HG03025 (cell line): ENCODE data around the gene SCART1.
"Not testable (repeated sequence)": the region's sequence is repeated elsewhere in the genome, so short reads cannot be mapped to it uniquely, and the experiment has no call there.

Source experiments
- ATAC-seq: cut with Tn5 transposase; IDR thresholded peaks from one replicate; pipeline ENCODE4 v1.9.1; 2021; ENCODE audit warnings: mild to moderate bottlenecking, moderate library complexity; ENCODE audit not compliant: unreplicated experiment, low FRiP score

The SCART1 gene

DNA sequence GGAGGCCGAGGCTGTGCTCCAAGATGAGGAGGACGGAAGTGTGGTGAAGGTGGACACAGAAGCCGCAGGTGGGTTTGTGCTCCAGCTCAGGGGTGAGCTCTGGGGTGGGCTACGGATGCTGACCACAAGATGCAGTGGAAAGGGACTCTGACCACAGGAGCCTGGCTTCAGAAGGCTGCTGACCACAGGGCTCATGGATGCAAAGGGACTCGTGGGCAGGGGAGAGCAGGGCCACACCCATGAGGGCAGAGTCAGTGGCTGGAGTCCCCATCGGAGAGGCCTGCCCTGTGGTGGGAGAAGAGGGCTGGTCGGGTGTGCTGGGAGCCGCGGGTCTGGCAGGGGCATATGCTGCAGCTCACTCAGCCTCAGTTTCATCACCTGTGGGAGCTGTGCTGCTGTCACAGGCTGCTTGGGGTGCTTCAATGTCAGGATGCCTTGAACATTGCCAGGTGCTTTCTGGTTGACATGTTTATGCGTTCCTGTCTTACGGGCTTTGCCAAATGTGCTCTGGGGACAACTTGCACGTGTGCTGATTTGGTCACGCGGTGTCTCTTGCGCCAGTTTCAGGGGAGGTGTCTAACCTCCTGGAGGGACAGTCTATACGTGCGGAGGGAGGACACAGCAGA lies 13.7 kb downstream of the SCART1 start:
- no peak for ATAC-seq

DNA sequence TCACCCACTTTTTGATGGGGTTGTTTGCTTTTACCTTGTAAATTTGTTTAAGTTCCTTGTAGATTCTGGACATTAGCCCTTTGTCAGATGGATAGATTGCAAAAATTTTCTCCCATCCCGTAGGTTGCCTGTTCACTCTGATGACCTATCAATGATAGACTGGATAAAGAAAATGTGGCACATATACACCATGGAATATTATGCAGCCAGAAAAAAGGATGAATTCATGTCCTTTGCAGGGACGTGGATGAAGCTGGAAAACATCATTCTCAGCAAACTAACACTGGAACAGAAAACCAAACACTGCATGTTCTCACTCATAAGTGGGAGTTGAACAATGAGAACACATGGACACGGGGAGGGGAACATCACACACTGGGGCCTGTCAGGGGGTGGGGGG lies 15.5 kb downstream of the SCART1 start:
- ATAC-seq = not testable (repeated sequence)

DNA sequence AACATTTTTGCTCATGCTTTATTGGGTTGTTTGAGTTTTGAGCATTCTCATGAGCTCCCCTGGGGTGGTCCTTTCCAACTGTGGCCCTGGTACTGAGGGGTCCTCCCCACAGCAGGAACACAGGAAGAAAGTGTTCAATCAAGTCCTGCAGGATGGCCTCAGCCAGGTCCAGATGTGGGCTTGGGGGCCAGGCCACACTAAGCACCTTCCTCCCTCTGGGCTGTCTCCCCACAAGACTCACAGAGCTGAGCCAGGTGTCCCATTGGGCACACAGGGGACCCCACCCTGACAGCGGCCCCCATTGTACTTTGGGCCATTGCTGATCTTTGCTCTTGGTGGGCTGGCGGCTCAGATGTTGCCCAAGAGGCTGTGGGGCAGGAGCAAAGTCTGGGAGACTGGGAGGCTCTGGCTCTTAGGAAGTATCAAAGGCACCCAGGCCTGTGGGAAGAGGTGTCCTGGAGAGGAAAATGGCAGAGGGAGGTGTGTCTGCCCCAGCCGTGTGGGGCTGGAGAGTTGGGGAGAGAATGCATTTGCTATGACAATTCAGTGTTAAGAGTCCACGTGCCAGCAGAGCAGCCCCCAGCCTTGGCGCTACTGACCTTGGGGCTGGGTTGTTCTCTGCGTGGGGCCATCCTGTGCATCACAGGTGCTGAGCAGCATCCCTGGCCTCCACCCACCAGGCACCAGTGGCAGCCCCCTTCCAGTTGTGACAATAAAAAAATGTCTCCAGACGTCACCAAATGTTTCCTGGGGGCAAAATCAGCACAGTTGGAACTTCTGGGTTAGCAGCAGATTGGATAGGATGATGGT lies 17.8 kb downstream of the SCART1 start:
- ATAC-seq = no peak

DNA sequence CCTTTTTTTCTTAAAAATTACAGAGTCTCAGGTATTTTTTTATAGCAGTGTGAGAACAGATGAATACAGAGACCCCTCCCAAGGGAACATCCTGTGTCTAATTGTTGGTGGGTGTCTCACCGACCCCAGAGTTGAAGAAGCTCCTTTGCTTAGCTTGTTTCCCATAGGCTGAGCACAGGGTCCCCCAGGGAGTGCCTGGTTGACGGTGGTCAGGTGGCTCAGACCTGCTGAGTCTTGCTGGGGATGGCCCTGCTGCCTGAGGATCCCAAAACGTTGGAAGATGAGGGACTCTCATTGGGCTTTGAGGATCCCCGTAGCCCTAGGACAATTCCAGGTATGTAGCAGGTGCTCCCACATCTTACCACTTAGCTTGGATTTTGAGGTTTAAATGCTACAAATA lies 19.5 kb downstream of the SCART1 start:
- ATAC-seq = no peak

DNA sequence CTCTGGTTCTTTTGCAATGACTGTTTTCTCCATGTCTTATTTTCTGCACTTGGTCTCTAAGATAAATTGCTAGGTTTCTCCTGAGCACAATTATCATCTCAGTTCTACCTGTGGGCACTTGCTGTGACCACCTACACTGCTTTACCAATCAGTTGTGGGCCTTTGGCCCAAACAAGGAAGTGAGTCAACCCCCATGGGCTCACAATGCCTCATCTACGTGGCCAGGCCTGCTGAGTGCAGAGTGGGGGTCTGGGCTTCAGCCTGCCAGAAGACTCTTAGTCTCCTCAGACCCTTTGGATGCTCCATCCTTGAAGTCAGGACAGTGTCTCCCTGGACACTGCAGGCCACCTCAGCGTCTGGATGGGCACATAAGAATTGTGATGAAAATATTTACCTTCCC lies 20.3 kb downstream of the SCART1 start:
- no peak for ATAC-seq

DNA sequence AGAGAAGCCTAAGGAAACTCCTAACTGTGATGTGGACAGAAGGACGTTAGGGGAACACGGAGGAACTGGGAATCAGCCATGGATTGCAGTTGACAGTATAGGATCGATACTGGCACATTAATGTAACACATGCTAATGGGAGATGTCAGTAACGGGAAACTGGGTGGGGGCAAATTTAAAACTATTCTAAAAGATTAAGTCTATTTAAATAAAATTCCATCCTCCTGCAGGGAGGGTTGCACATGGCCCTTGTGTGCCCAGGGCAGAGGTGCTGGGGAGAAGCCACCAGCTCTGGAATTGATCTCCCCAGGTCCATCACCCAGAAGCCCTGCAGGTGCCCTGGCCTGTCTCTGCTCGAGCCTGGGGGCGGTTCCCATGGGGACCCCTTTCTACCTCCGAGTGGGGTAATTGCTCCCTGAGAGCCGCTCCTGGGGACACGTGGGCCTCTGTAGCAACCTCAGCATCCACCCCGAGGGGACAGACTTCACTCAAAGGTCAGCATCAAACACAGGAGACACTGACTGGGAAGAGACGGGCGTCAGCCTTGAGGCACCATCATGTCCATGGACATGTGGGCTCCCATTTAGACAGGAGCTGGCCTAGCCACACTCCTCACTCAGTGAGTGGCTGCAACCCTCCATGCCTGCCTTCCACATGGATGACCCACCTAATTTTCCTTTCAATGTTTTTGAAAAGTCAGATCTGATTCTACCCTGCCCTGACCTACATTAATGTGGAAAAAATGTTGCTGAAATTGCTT lies 21.1 kb downstream of the SCART1 start:
- no peak for ATAC-seq

DNA sequence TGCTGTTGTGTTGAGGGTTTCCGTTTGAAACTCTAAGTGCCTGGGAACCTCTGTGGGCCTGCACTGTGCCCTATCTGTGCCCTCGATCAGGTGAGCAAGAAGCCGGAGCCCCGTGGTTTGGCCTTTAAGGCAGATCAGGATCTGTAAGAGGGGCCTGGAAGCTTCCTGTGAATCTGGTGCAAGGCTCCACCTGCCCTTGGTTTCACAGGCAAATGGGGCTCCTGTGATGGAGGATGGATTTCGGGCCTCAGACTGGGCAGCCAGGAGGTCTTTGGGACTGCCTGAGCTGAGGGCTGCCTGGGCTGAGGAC lies 21.6 kb downstream of the SCART1 start:
- no peak for ATAC-seq

DNA sequence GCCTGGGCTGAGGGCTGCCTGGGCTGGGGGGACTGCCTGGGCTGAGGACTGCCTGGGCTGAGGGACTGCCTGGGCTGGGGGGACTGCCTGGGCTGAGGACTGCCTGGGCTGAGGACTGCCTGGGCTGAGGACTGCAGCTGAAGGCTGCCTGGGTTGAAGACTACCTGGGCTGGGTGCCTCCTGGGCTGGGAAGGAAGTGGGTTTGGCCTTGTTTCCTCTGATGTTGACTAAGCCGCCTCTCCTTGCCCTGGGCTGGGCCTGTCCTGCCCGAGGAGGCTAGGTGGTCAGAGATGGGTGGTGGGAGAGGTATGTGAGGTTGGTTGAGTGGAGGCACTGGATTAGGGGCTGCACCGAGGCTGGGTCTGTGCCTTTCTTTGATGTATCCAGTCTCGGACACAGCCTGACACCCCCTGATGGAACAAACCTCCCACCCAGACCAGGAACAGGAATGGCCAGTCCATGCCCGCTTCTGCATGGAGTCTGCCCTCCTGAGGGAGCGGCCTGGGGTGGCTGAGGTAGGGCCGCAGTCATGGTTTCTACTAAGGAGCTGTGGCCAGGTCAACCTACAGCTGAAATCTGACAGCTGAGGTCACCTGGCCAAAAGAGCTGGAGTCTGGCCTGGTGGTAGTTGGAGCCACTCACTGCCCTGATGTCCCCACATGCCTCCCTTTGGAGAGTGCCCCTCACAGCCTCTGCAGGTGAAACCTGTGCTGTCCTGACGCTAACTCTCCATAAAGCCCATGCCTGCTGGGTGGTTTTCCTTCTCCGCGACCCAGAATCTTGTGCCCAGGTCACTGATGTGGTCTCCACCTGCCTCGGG lies 22.3 kb downstream of the SCART1 start:
- no peak for ATAC-seq

DNA sequence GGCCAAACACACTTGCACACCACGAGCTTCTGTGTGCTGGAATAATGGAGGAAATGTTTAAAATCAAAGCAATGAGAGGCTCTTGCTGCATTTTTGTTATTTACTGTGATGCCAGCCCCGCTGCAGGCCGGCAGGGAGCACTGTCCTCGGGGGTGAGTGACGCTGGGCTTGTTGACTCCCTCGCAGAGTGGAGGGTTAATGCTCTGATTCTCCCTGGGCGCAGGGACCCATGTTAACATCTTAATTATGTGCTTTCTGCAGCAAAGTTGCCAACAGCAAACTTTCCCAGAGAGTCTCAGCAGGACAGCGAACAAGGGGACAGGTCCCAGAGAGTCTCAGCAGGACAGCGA lies 22.9 kb downstream of the SCART1 start:
- ATAC-seq = no peak

DNA sequence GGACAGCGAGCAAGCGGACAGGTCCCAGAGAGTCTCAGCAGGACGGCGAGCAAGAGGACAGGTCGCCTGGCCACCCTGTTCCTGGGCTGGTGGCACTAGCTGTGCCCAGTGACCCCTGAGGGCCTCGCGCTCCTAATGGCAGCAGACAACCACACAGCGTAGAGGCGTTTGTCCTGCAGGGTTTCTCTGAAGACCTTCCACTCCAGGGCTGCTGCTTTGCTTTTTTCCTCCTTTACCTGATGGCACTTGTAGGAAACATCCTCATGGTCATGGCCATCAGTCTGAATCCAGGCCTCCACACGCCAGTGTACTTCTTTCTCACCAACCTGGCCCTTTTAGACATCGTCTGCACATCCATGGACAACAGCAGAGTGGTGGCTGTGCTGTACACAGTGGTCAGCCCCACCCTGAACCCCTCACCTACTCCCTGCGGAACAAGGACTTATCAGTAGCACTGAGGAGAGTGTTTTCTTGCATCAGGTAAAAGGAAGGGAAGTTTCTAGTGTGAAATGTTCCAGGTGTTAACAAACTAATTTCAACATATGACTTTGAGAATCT lies 27.4 kb downstream of the SCART1 start:
- ATAC-seq = no peak

DNA sequence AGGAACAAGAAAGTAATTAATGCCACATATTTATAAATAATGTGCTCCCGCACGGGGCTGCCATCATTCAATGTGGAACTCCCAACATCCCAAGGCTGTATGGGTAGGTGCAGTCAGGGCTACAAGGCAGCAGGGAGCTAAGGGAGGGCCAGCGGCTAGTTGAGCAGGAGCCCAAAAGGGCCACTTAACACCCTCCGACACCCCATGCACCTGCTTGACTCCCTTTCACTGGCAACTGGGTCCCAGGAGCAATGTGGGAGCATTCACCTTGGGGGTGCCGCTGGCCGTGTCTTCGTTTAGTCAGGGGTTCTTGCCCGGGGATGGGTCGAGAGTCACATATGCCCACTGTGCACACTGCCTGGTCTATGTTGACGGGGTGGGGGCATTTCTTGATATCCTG lies 27.9 kb downstream of the SCART1 start:
- ATAC-seq = no peak

DNA sequence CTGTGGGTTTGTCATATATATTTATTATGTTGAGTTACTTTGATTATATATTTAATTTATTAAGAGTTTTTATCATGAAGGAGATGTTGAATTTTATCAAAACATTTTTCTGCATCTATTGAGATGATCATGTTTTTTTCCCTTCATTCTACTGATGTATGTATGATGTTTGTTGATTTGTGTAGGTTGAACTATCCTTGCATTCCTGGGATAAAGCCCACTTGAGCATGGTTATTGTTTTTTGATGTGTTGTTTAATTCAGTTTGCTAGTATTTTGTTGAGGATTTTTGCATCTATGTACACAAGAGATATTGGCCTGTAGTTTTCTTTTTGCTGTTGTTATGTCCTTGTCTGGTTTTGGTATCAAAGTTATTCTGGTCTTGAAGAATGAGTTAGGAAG lies 31.1 kb downstream of the SCART1 start:
- ATAC-seq = no peak

DNA sequence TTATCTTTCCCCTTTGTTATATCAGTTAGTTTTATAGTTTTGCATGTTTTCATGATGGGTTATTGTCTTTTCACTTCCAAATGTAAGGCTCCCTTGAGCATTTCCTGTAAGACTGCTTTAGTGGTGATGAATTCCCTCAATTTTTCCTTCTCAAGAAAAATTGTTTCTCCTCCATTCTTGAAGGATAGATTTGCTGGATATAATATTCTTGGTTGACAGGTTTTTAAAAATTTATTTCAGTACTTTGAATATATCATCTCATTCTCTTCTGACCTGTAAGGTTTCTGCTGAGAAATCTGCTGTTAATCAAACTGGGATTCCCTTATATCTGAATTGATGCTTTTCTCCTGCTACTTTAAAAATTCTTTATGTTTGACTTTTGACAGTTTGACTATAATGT lies 33.3 kb downstream of the SCART1 start:
- ATAC-seq = no peak

DNA sequence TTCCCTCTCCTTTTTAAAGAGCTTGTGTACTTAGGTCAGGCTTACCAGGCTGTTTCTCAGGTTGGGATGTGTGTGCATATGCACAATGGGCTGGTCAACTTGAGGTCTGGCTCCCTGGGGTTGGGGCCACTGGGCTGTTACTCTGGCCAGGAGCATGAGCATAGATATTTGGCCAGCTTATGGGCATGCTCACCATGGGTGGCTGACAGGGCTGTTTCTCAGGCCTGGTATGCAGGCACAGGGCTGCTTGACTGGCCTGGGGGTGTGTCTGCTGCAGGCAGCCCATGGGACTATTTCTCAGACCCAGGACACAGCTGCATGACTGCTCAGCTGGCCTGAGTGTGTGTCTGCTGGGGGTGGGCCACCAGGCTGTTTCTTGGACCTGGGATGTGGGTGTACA lies 34.6 kb downstream of the SCART1 start:
- no peak for ATAC-seq

DNA sequence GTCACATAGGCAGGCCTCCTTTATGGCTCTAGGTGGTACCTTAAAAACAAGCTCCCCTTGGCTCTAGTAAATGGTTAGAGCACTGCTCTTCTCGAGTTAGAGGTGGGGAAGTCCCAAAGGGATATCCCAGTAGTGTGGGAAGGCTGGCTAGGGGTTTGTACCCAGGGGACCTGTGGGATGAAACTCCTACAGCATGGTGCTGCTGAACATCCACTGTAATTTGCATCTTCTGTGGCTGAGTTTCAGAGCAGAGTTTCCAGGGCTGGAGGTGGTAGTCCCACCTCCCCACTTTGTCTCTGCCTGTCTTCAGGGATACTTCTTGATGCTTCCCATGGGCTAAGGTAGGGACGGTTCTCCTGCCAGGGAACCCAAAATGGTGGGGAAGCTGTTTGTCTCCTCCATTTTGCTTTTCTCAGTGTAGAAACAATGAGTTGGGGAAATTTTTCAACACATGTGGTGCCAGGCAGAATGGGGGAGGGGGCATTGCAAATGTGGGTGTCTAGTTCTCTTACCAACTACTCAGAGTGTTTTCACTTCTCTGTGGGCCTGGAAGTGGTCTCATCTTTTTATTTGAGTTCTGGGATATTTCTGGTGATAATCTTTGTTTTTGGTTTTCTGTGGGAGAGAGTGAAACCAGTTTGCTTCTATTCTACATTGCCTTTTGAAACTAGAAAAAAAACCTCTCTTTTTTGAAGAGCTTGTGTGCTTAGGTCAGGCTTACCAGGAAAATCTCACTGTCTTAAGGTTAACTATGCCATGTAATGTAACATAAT lies 36.3 kb downstream of the SCART1 start:
- ATAC-seq = no peak

DNA sequence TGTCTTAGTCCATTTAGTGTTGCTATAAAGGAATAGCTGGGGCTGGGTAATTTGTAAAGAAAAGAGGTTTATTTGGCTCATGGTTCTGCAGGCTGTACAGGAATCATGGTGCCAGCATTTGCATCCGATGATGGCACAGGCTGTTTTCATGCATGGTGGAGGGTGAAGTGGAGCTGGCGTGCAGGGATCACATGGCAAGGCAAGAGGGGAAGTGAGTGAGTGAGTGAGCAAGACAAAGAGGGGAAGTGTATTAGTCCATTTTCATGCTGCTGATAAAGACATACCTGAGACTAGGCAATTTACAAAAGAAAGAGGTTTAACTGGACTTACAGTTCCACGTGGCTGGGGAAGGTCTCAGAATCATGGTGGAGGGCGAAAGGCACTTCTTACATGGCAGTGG lies 39.8 kb downstream of the SCART1 start:
- not testable (repeated sequence) for ATAC-seq

DNA sequence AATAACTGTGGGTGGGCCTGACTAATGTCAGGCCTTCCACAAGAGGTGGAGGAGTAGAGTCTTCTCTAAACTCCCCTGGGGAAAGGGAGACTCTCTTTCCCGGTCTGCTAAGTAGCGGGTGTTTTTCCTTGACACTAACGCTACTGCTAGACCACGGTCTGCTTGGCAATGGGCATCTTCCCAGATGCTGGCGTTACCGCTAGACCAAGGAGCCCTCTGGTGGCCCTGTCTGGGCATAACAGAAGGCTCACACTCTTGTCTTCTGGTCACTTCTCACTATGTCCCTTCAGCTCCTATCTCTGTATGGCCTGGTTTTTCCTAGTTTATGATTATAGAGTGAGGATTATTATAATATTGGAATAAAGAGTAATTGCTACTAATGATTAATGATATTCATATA lies 43.6 kb downstream of the SCART1 start:
- ATAC-seq = not testable (repeated sequence)

DNA sequence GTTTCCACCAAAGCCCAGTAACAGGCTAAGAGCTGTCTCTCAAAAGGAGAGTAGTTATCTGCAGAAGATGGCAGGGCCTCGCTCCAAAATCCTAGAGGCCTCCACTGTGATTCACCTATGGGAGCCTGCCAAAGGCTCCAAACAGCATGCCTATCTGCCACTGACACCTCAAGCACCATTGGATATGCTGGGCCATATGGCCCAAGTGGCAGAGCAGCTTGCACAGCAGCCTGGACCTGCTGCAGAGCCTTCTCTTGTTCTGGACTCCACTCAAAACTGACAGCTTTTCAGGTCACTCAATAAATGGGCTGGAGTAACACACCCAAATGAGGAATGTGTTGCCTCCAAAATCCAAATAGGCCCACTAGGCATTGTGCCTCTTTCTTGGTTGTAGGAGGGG lies 45.4 kb downstream of the SCART1 start:
- ATAC-seq = not testable (repeated sequence)

DNA sequence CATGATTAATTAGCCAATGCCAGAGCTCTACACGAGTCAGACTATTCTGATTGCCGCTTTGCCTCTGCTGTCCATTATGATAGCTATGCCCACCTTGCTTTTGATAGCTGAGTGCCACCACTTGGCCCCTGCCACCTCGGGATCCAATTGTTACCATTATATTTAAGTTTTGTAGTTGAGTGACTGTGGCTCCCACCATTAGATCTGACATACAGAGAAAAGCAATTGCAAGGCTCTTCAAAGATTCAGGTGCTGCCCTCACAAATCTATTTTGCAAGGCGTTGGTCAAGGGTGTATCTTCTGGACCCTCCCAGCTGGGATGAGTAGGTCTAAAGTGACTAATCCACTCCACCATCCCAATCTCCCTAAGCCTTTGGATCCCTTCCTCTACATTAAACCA lies 47.2 kb downstream of the SCART1 start:
- ATAC-seq = not testable (repeated sequence)

DNA sequence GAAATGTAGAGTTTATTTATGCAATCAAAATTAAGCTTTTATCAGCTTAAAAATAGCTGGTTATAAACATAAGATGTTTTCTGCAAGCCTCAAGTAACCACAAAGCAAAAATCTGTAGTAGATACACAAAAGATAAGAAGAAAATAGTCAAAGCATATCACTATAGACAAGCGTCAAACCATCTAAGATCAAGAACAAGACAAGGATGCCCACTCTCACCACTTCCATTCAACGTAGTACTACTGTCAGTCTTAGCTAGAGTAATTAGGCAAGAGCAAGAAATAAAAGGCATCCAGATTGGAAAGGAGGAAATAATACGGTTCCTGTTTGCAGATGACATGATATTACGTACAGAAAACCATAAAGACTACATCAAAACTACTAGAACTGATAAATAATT lies 56.0 kb downstream of the SCART1 start:
- no peak for ATAC-seq
